Esophagus (tissue), 2 donors: ENCODE data around the gene OMD. TPM values are rescaled to one million over a fixed set of nuclear protein-coding genes. Genes with fewer than 3 reads are reported as not detected.
"Not testable (repeated sequence)": the region's sequence is repeated elsewhere in the genome, so short reads cannot be mapped to it uniquely, and the experiment has no call there.

Source experiments
- H3K27ac ChIP-seq, 2 donors: one replicate each; pipeline ENCODE4 v1.5.1; 2013; ENCODE audit warnings: low read depth in 2 of 2, mild to moderate bottlenecking in 2 of 2, inconsistent platforms in 1 of 2, low read length in 1 of 2, moderate library complexity in 1 of 2
- H3K27me3 ChIP-seq, 2 donors: one replicate each; pipeline ENCODE4 v1.6.1; 2013; ENCODE audit warnings: low read length in 2 of 2, control low read depth in 1 of 2, mild to moderate bottlenecking in 1 of 2; ENCODE audit not compliant: insufficient read depth in 2 of 2, control insufficient read depth in 1 of 2
- H3K36me3 ChIP-seq, 2 donors: one replicate each; pipeline ENCODE4 v1.6.1; 2013; ENCODE audit warnings: low read length in 1 of 2; ENCODE audit not compliant: control insufficient read depth in 2 of 2, insufficient read depth in 2 of 2
- H3K4me1 ChIP-seq, 2 donors: one replicate each; pipeline ENCODE4 v1.6.1; 2013; ENCODE audit warnings: low read length in 1 of 2; ENCODE audit not compliant: control insufficient read depth in 2 of 2, insufficient read depth in 2 of 2
- H3K4me3 ChIP-seq, 2 donors: one replicate each; pipeline ENCODE4 v1.5.1; 2013; ENCODE audit warnings: low read length in 2 of 2, mild to moderate bottlenecking in 2 of 2, low read depth in 1 of 2, moderate library complexity in 1 of 2
- H3K9me3 ChIP-seq, 2 donors: one replicate each; pipeline ENCODE4 v1.6.1; 2013; ENCODE audit warnings: mild to moderate bottlenecking in 2 of 2, low read depth in 1 of 2, low read length in 1 of 2, moderate library complexity in 1 of 2; ENCODE audit not compliant: control insufficient read depth in 2 of 2, insufficient read depth in 1 of 2
- WGBS, 2 donors: extraction: QIAGEN DNeasy Blood & Tissue Kit; methylation state at CpG; one replicate each; pipeline ENCODE4 v1.1.7; 2013; 5-methylcytosine and 5-hydroxymethylcytosine counted together
- polyA plus RNA-seq, 2 donors: library from polyadenylated mRNA; stranded (reverse); fragments of 200-250 nt; gene quantifications; one replicate each; pipeline ENCODE4 v1.2.3, GENCODE V29; 2013
- donor health status: healthy with polysubstance abuse.
- donor health status: Bipolar disorder and iron deficiency.

Gene OMD
- polyA plus RNA-seq, 2 donors = 1.1 TPM

- 75 to 83% methylated on average over 2 of the region's 2 CpGs for WGBS, 2 donors
- H3K4me3 ChIP-seq = no peak overlapping the region
- H3K27me3 ChIP-seq = no peaks in the 10 kb centered on the region
- H3K27ac ChIP-seq = no peak overlapping the region
- no peaks in the 10 kb centered on the region for H3K9me3 ChIP-seq
- no peaks in the 10 kb centered on the region for H3K4me1 ChIP-seq
- H3K36me3 ChIP-seq = no peaks in the 10 kb centered on the region
Measured at GRCh38 chr9:92423612-92424011, 659 bp downstream of the OMD start.

GRCh38 chr9:92422611-92423338, 1.5 kb downstream of the OMD start:
- Histone ChIP-seq H3K36me3 (no peaks in the 10 kb centered on the region), H3K4me1 (no peaks in the 10 kb centered on the region), H3K4me3 (no peak overlapping the region), H3K27ac (no peak overlapping the region), H3K27me3 (no peaks in the 10 kb centered on the region), H3K9me3 (no peaks in the 10 kb centered on the region)
- 81 to 84% methylated on average over 2 of the region's 2 CpGs for WGBS, 2 donors

GRCh38 chr9:92414566-92414965, 9.7 kb downstream of the OMD start:
- WGBS, 2 donors = 56 to 58% methylated on average over 1 of the region's 1 CpG
- Histone ChIP-seq H3K27ac (no peak overlapping the region), H3K4me3 (no peak overlapping the region), H3K36me3 (no peaks in the 10 kb centered on the region), H3K27me3 (no peaks in the 10 kb centered on the region), H3K4me1 (no peaks in the 10 kb centered on the region), H3K9me3 (no peaks in the 10 kb centered on the region)

GRCh38 chr9:92411157-92411556, 13.1 kb downstream of the OMD start:
- not testable (repeated sequence) for H3K27me3 ChIP-seq, H3K9me3 ChIP-seq, H3K4me3 ChIP-seq, H3K36me3 ChIP-seq, H3K4me1 ChIP-seq, H3K27ac ChIP-seq
- WGBS, 2 donors = 79 to 80% methylated on average over 4 of the region's 4 CpGs

GRCh38 chr9:92408747-92409478, 15.4 kb downstream of the OMD start:
- WGBS, 2 donors = 95 to 97% methylated on average over 2 of the region's 2 CpGs
- Histone ChIP-seq H3K4me3 (no peak overlapping the region), H3K36me3 (no peaks in the 10 kb centered on the region), H3K27me3 (no peaks in the 10 kb centered on the region), H3K9me3 (no peaks in the 10 kb centered on the region), H3K4me1 (no peaks in the 10 kb centered on the region), H3K27ac (no peak overlapping the region)

GRCh38 chr9:92407818-92408217, 16.5 kb downstream of the OMD start:
- WGBS, 2 donors = 98 to 99% methylated on average over 2 of the region's 2 CpGs
- no peaks in the 10 kb centered on the region for H3K36me3 ChIP-seq

GRCh38 chr9:92406477-92406876, 17.8 kb downstream of the OMD start:
- H3K27ac ChIP-seq = no peak overlapping the region
- 34 to 55% methylated on average over 3 of the region's 3 CpGs for WGBS, 2 donors
- H3K9me3 ChIP-seq = no peaks in the 10 kb centered on the region
- H3K4me3 ChIP-seq = no peak overlapping the region
- H3K27me3 ChIP-seq = no peaks in the 10 kb centered on the region
- no peaks in the 10 kb centered on the region for H3K4me1 ChIP-seq
- H3K36me3 ChIP-seq = no peaks in the 10 kb centered on the region

More at GRCh38 chr9:92407818-92408217, 16.5 kb downstream of the OMD start:
- no peak overlapping the region for H3K27ac ChIP-seq
- H3K4me1 ChIP-seq = no peaks in the 10 kb centered on the region
- H3K9me3 ChIP-seq = no peaks in the 10 kb centered on the region
- H3K4me3 ChIP-seq = no peak overlapping the region
- H3K27me3 ChIP-seq = no peaks in the 10 kb centered on the region

- Histone ChIP-seq H3K27ac (no peak overlapping the region), H3K4me1 (no peaks in the 10 kb centered on the region), H3K36me3 (no peaks in the 10 kb centered on the region), H3K27me3 (no peaks in the 10 kb centered on the region), H3K9me3 (no peaks in the 10 kb centered on the region), H3K4me3 (no peak overlapping the region)
- WGBS, 2 donors = 75 to 76% methylated on average over 4 of the region's 4 CpGs
Measured at GRCh38 chr9:92405818-92406217, 18.5 kb downstream of the OMD start.

GRCh38 chr9:92404042-92404836, 20.0 kb downstream of the OMD start, which contains the start of gene OGN:
OGN (minus strand) TSS chr9:92404578; CDS start chr9:92403407, 1,171 bp downstream.
- no peaks in the 10 kb centered on the region for H3K9me3 ChIP-seq
- no peak within 1 kb of the TSS for H3K27ac ChIP-seq
- H3K4me3 ChIP-seq = peak within 1 kb of the TSS in 1 of 2 donors; percentile 1
- H3K36me3 ChIP-seq = no peaks in the 10 kb centered on the region
- 65 to 71% methylated on average over 5 of the region's 5 CpGs for WGBS, 2 donors
- no peaks in the 10 kb centered on the region for H3K4me1 ChIP-seq
- H3K27me3 ChIP-seq = no peaks in the 10 kb centered on the region
